Tibial artery (tissue), 4 donors: ENCODE results near the gene ZMIZ1.

Experiments
- DNase-seq, 2 donors: peaks; one replicate each; pipeline ENCODE4 v3.0.0-alpha.2; 2019
- H3K27ac ChIP-seq, 2 donors: fragments of 200-600 bp; sonication (generic) in 1 of 2; 1 replicate in 1 of 2; 2 replicates in 1 of 2; pipeline ENCODE4 v1.5.1; 2018 to 2019; ENCODE audit warnings: mild to moderate bottlenecking in 1 of 2
- H3K27me3 ChIP-seq, 2 donors: fragments of 200-600 bp; sonication (generic) in 1 of 2; one replicate each; pipeline versions ENCODE4 v1.5.1 to v1.6.0; 2016 to 2019
- H3K36me3 ChIP-seq, 3 donors: fragments of 200-600 bp; sonication (generic) in 2 of 3; one replicate each; pipeline ENCODE4 v1.5.1; 2016 to 2019; ENCODE audit warnings: mild to moderate bottlenecking in 2 of 3
- H3K4me1 ChIP-seq, 4 donors: fragments of 200-600 bp; sonication (generic) in 2 of 4; 1 replicate in 3 of 4; 2 replicates in 1 of 4; pipeline ENCODE4 v1.5.1; 2016 to 2019
- H3K4me3 ChIP-seq, 2 donors: fragments of 200-600 bp; sonication (generic) in 1 of 2; 1 replicate in 1 of 2; 2 replicates in 1 of 2; pipeline ENCODE4 v1.5.1; 2018 to 2019; ENCODE audit warnings: mild to moderate bottlenecking in 2 of 2
- H3K9me3 ChIP-seq, 3 donors: fragments of 200-600 bp; sonication (generic) in 1 of 3; one replicate each; pipeline ENCODE4 v1.5.1; 2016 to 2019
- CTCF ChIP-seq, 2 experiments: fragments of 200-600 bp in 1 of 2; fragments of 450-650 bp in 1 of 2; IDR thresholded peaks; one replicate each; pipeline ENCODE4 v1.5.1; 2017 to 2019; ENCODE audit warnings: antibody characterized with exemption in 2 of 2, mild to moderate bottlenecking in 1 of 2, moderate library complexity in 1 of 2
- intact Hi-C: fragments of 100-400 bp; cut with DNase I; formaldehyde crosslinking; loops from one replicate; pipeline ENCODE4 v1.15.0; 2023; ENCODE audit warnings: low total_unique reads

Gene ZMIZ1

GRCh38 chr10:79244068-79244442 lies 175.3 kb downstream of the ZMIZ1 start:
- Histone ChIP-seq H3K27ac (peak overlapping the region; percentile 96 to 97), H3K27me3 (no peaks in the 10 kb centered on the region), H3K4me1 (peaks cover 14 to 87% (median 60%) of the 10 kb centered on the region in 4 donors), H3K9me3 (no peaks in the 10 kb centered on the region), H3K4me3 (peak overlapping the region; percentile 53 to 59), H3K36me3 (no peaks in the 10 kb centered on the region)
- DNase-seq: no peak
- TF ChIP-seq CTCF (IDR thresholded peaks at IDR 0.05): no peak
- intact Hi-C loops: loop anchor here (10.0 kb wide), 2 partner anchors 89 to 201 kb away; partner anchors contain the start of gene ZCCHC24

GRCh38 chr10:79244841-79245504 lies 176.2 kb downstream of the ZMIZ1 start:
- H3K9me3 ChIP-seq: no peaks in the 10 kb centered on the region
- H3K27me3 ChIP-seq: no peaks in the 10 kb centered on the region
- H3K4me3 ChIP-seq: no peak overlapping the region
- DNase-seq: no peak
- peaks cover 14 to 88% (median 68%) of the 10 kb centered on the region in 4 donors for H3K4me1 ChIP-seq
- H3K27ac ChIP-seq: peak overlapping the region; percentile 96 to 97
- no peaks in the 10 kb centered on the region for H3K36me3 ChIP-seq
- TF ChIP-seq CTCF (IDR thresholded peaks at IDR 0.05): no peak
- intact Hi-C loops: loop anchor here (10.0 kb wide), 2 partner anchors 90 to 200 kb away; partner anchors contain the start of gene ZCCHC24

- DNase-seq: no peak
- TF ChIP-seq CTCF (IDR thresholded peaks at IDR 0.05): no peak
- no peak overlapping the region for H3K4me3 ChIP-seq
- H3K27me3 ChIP-seq: no peaks in the 10 kb centered on the region
- H3K4me1 ChIP-seq: peaks cover 14 to 87% (median 70%) of the 10 kb centered on the region in 4 donors
- intact Hi-C loops: loop anchor here (1.0 to 10.0 kb wide), 3 partner anchors 29 to 199 kb away; partner anchors contain the start of gene ZCCHC24
- no peaks in the 10 kb centered on the region for H3K9me3 ChIP-seq
- H3K36me3 ChIP-seq: no peaks in the 10 kb centered on the region
- H3K27ac ChIP-seq: peak overlapping the region; percentile 96 to 97
These were observed 176.9 kb downstream of the ZMIZ1 start for GRCh38 chr10:79245539-79246208.

GRCh38 chr10:79246209-79246581 lies 177.4 kb downstream of the ZMIZ1 start:
- intact Hi-C loops: loop anchor here (1.0 to 10.0 kb wide), 3 partner anchors 28 to 199 kb away; partner anchors contain the start of gene ZCCHC24
- H3K27me3 ChIP-seq: no peaks in the 10 kb centered on the region
- H3K4me1 ChIP-seq: peaks cover 14 to 92% (median 72%) of the 10 kb centered on the region in 4 donors
- H3K36me3 ChIP-seq: no peaks in the 10 kb centered on the region
- DNase-seq: peak; percentile 93 to 99
- H3K4me3 ChIP-seq: no peak overlapping the region
- H3K9me3 ChIP-seq: no peaks in the 10 kb centered on the region
- peak overlapping the region; percentile 96 to 97 for H3K27ac ChIP-seq
- no peak for TF ChIP-seq CTCF (IDR thresholded peaks at IDR 0.05)

- Histone ChIP-seq H3K4me3 (no peak overlapping the region), H3K27me3 (no peaks in the 10 kb centered on the region), H3K4me1 (peaks cover 14 to 89% (median 71%) of the 10 kb centered on the region in 4 donors), H3K27ac (peak overlapping the region; percentile 96 to 97), H3K36me3 (peaks cover 0 to 4% (median 0%) of the 10 kb centered on the region in 3 donors), H3K9me3 (no peaks in the 10 kb centered on the region)
- peak; percentile 94 to 98 for DNase-seq
- TF ChIP-seq CTCF (IDR thresholded peaks at IDR 0.05): no peak
- intact Hi-C loops: loop anchor here (1.0 to 10.0 kb wide), 3 partner anchors 28 to 198 kb away; partner anchors contain the start of gene ZCCHC24
These were observed 178.0 kb downstream of the ZMIZ1 start for GRCh38 chr10:79246606-79247275.
